Colon (tissue), 2 donors: ENCODE measurements around the gene TMEM43.
"Not testable (repeated sequence)": the region's sequence is repeated elsewhere in the genome, so short reads cannot be mapped to it uniquely, and the experiment has no call there.

Experiments
- FAIRE-seq: peaks from 2 replicates; lab custom pipeline; 2012; peaks lifted over from hg19 to GRCh38; lab: Jason Lieb, UNC
- donor health status: control.
- donor health status: control.

The TMEM43 gene

GRCh38 chr3:14124615-14125192, at the start of gene TMEM43, which contains the start of gene CHCHD4:
Gene TMEM43 (plus strand): TSS chr3:14125052. CDS start chr3:14125194, 142 bp downstream.
Gene CHCHD4 (minus strand): TSS chr3:14124870. CDS start chr3:14124676, 194 bp downstream.
- no peak for FAIRE-seq

- not testable (repeated sequence) for FAIRE-seq
Measured at GRCh38 chr3:14075233-14075632, 49.6 kb upstream of the TMEM43 start.

- FAIRE-seq: no peak
Measured at GRCh38 chr3:14077310-14077709, 47.5 kb upstream of the TMEM43 start.

- FAIRE-seq: no peak
Measured at GRCh38 chr3:14082108-14082657, 42.7 kb upstream of the TMEM43 start.

GRCh38 chr3:14087461-14087860, 37.4 kb upstream of the TMEM43 start:
- FAIRE-seq: not testable (repeated sequence)

- not testable (repeated sequence) for FAIRE-seq
Measured at GRCh38 chr3:14091959-14092358, 32.9 kb upstream of the TMEM43 start.

- peak; percentile 18 for FAIRE-seq
Measured at GRCh38 chr3:14092464-14092863, 32.4 kb upstream of the TMEM43 start.

- no peak for FAIRE-seq
Measured at GRCh38 chr3:14093831-14094230, 31.0 kb upstream of the TMEM43 start.

GRCh38 chr3:14096742-14097141, 28.1 kb upstream of the TMEM43 start:
- FAIRE-seq: no peak

- no peak for FAIRE-seq
Measured at GRCh38 chr3:14097616-14098391, 27.0 kb upstream of the TMEM43 start.

GRCh38 chr3:14109821-14110220, 15.0 kb upstream of the TMEM43 start:
- not testable (repeated sequence) for FAIRE-seq

- no peak for FAIRE-seq
Measured at GRCh38 chr3:14110699-14111098, 14.2 kb upstream of the TMEM43 start.

- no peak for FAIRE-seq
Measured at GRCh38 chr3:14113965-14114635, 10.8 kb upstream of the TMEM43 start.

- FAIRE-seq: no peak
Measured at GRCh38 chr3:14117468-14118399, 7.1 kb upstream of the TMEM43 start.

GRCh38 chr3:14118400-14119381, 6.2 kb upstream of the TMEM43 start:
- FAIRE-seq: no peak

GRCh38 chr3:14119651-14120050, 5.2 kb upstream of the TMEM43 start:
- no peak for FAIRE-seq

GRCh38 chr3:14120111-14120920, 4.5 kb upstream of the TMEM43 start:
- no peak for FAIRE-seq

GRCh38 chr3:14120921-14121448, 3.9 kb upstream of the TMEM43 start:
- FAIRE-seq: not testable (repeated sequence)

- no peak for FAIRE-seq
Measured at GRCh38 chr3:14121859-14122258, 3.0 kb upstream of the TMEM43 start.
